Calu3 (cell line): ENCODE data around the gene IRX3. TPM values are rescaled to one million over a fixed set of nuclear protein-coding genes. Genes with fewer than 3 reads are reported as not detected.

ENCODE experiments used
- BruUV-seq: library from RNA; stranded (reverse); fragments of 400-500 nt; replicated peaks from 2 replicates; lab custom pipeline; 2021; lab: Mats Ljungman, UMichigan
- CTCF ChIA-PET: fragments of 300-600 bp; sonication (Branson Sonifier 250); formaldehyde crosslinking; loops from one replicate; lab custom pipeline; 2022; ENCODE audit warnings: antibody characterized with exemption; lab: Charles Lee
- DNase-seq: peaks from one replicate; pipeline ENCODE4 v3.0.0; 2022
- H3K27ac Mint-ChIP-seq: one replicate; pipeline ENCODE4 v1.8.0; 2022; ENCODE audit warnings: mixed read lengths; ENCODE audit not compliant: unreplicated experiment
- H3K27me3 Mint-ChIP-seq: one replicate; pipeline ENCODE4 v1.8.0; 2022; ENCODE audit warnings: mixed read lengths; ENCODE audit not compliant: unreplicated experiment
- H3K36me3 Mint-ChIP-seq: one replicate; pipeline ENCODE4 v1.8.0; 2022; ENCODE audit warnings: mild to moderate bottlenecking, moderate library complexity, mixed read lengths; ENCODE audit not compliant: insufficient read depth, unreplicated experiment
- H3K4me1 Mint-ChIP-seq: one replicate; pipeline ENCODE4 v1.8.0; 2022; ENCODE audit warnings: mild to moderate bottlenecking, low read depth, mixed read lengths; ENCODE audit not compliant: unreplicated experiment
- H3K4me3 Mint-ChIP-seq: one replicate; pipeline ENCODE4 v1.8.0; 2022; ENCODE audit warnings: mild to moderate bottlenecking, low read depth, moderate library complexity, mixed read lengths; ENCODE audit not compliant: unreplicated experiment
- H3K9me3 Mint-ChIP-seq: one replicate; pipeline ENCODE4 v1.8.0; 2022; ENCODE audit warnings: low read depth, mixed read lengths; ENCODE audit not compliant: unreplicated experiment
- CTCF ChIP-seq: fragments of 200-600 bp; IDR thresholded peaks from one replicate; pipeline ENCODE4 v1.8.0; 2022; ENCODE audit warnings: antibody characterized with exemption; ENCODE audit not compliant: unreplicated experiment
- intact Hi-C: fragments of 100-400 bp; cut with micrococcal nuclease; formaldehyde crosslinking; loops from one replicate; pipeline ENCODE4 v1.10.0; 2022; ENCODE audit not compliant: unreplicated experiment
- total RNA-seq: library from RNA; stranded (reverse); gene quantifications from 2 replicates; pipeline ENCODE4 v1.2.3, GENCODE V29; 2022

The IRX3 gene
- total RNA-seq, 1 experiment from 2014 or later = 5.7 TPM

DNA sequence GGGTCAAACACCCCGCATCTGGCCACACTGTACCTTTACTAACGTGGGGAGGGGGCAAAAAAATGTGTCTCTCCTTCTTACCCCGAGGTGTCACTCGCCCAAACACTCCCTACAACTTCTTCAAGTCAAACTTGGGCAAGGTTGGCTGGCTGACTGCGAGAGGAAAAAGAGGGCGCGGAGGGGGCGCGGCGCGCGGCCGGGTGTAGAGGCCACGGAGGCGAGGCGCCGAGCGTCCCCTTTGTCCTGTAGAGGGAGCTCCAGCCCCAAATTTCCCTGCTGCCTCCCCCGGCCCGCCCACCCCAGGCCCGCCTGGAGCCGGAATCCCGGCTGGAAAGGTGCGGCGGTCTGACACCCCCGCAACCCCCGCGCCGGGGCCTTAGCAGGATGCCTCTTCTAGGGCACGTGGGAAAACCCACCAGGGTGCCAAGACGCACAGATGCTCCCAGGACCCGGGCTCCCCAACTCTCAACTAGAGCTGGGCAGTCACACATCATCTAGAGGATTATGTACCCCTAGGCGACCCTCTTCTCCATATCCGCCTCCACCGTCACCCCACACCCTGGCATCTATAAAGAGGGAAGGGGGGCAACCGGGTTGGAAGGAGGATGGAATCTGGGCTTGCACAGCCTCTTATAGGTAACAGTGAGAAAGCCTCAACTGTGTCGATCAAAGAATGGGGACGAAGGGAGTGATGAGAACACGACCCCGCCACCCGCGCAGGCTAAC lies 4.2 kb downstream of the IRX3 start:
- Mint-ChIP-seq H3K27ac (no peak overlapping the region), H3K4me3 (no peak overlapping the region), H3K9me3 (no peaks in the 10 kb centered on the region), H3K4me1 (peaks cover 8% of the 10 kb centered on the region), H3K36me3 (peaks cover 34% of the 10 kb centered on the region), H3K27me3 (peaks cover 48% of the 10 kb centered on the region)
- intact Hi-C loops = loop anchor here (5.0 to 10.0 kb wide), 3 partner anchors 388 to 675 kb away; no protein-coding TSS in a partner anchor
- DNase-seq = peak; percentile 73
- CTCF ChIA-PET = interaction anchor here (0.6 to 1.2 kb wide), 6 partner anchors 11 to 733 kb away, joined by 3 to 5 read pairs (median 4); no protein-coding TSS in a partner anchor
- no TSS peak for BruUV-seq
- peak; percentile 79 for TF ChIP-seq CTCF

DNA sequence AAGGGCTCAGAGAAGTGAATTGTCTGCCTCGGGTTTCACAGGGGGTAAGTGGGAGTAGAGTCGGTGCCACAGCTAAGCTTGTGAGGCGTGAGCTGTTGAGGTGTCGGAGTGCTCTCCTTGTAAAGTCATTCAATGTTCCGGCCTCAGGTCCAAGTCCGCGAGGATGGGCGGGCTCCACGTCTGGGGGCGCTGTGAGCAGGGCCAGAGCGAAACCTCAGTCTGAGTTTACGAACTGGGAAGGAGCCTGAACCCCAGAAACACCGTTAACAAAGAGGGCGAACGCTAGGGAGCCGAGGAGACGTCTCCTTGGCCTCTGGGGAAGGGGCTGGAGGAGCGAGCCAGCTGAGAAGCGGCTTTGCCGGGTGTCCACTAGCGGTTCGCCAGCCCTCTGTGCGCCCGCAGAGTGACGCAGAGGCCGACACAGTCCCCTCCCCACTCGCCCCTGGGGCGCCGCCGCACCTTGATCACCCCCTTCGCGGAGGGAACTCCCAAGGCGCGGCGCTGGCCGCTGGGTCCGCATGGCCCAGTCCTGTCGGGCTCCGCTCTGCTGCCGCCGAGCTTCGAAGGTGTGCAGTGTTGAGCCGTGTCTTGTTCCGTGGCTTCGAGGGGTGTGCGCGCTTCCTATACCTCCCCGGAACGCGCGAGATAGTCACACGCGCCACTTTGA lies 4.9 kb downstream of the IRX3 start:
- H3K4me3 Mint-ChIP-seq = no peak overlapping the region
- no peak for DNase-seq
- intact Hi-C loops = loop anchor here (5.0 to 10.0 kb wide), 3 partner anchors 387 to 676 kb away; no protein-coding TSS in a partner anchor
- H3K4me1 Mint-ChIP-seq = peaks cover 8% of the 10 kb centered on the region
- no peaks in the 10 kb centered on the region for H3K9me3 Mint-ChIP-seq
- no peak for TF ChIP-seq CTCF
- H3K36me3 Mint-ChIP-seq = peaks cover 27% of the 10 kb centered on the region
- no peak overlapping the region for H3K27ac Mint-ChIP-seq
- peaks cover 48% of the 10 kb centered on the region for H3K27me3 Mint-ChIP-seq
- CTCF ChIA-PET = interaction anchor here (0.6 to 1.2 kb wide), 4 partner anchors 11 to 732 kb away, joined by 3 to 4 read pairs (median 4); no protein-coding TSS in a partner anchor
- BruUV-seq = no TSS peak

- peaks cover 43% of the 10 kb centered on the region for H3K27me3 Mint-ChIP-seq
- no peak overlapping the region for H3K4me3 Mint-ChIP-seq
- CTCF ChIA-PET = no interaction called here
- peaks cover 8% of the 10 kb centered on the region for H3K4me1 Mint-ChIP-seq
- BruUV-seq = no TSS peak
- H3K9me3 Mint-ChIP-seq = no peaks in the 10 kb centered on the region
- H3K27ac Mint-ChIP-seq = no peak overlapping the region
- intact Hi-C loops = loop anchor here (5.0 to 10.0 kb wide), 3 partner anchors 386 to 677 kb away; no protein-coding TSS in a partner anchor
- peaks cover 20% of the 10 kb centered on the region for H3K36me3 Mint-ChIP-seq
- no peak for TF ChIP-seq CTCF
- no peak for DNase-seq
Observed at GRCh38 chr16:54280751-54281150, 5.8 kb downstream of the IRX3 start.

DNA sequence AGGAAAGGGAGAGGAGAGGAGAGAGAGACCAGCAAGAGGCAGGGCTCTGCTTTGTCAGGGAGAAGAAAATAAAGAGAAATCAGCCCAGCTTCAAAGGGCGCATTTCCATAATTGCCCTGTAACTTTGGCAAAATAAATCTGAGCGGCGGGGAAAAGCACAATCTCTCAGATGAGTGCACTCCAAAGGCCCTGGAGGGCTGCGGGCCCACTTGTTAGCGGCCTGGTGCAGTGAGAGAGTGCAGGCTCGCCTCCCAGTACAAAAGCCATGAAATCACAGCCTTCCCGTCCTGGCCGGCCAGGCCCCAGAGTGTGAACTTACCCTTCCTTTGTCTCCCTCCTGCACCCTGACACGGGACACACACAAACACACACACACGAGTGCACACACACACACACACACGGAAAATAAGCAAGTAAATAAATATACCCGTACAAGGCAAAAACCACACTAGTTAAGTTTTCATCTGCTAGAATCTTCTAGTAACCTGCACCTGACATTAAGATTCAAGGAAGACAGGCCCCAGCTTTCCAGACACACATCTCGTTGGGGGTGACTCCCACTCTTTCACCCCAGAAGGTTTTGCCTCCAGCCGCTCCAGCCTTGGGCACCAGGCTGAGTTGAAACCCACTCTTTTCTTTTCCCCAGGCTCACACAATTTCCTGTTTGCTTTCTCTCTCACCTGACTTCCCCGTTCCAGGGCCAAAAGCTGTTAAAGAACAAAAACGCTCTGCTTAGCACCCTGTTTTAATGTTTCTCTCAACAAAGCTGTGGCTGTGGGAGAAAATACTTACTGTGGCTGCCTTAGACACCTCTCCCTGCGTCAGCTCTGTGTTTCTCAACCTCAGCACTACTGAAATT lies 8.5 kb downstream of the IRX3 start:
- Mint-ChIP-seq H3K27me3 (peaks cover 20% of the 10 kb centered on the region), H3K4me3 (no peak overlapping the region)
- intact Hi-C loops = loop anchor here (10.0 kb wide), 1 partner anchor 157 kb away; no protein-coding TSS in a partner anchor

More for the DNA sequence above, 8.5 kb downstream of the IRX3 start:
- no peak for DNase-seq
- H3K27ac Mint-ChIP-seq = no peak overlapping the region
- TF ChIP-seq CTCF = no peak
- no TSS peak for BruUV-seq
- no peaks in the 10 kb centered on the region for H3K4me1 Mint-ChIP-seq
- H3K9me3 Mint-ChIP-seq = no peaks in the 10 kb centered on the region
- CTCF ChIA-PET = no interaction called here
- no peaks in the 10 kb centered on the region for H3K36me3 Mint-ChIP-seq
